Bronchial epithelial cell (primary cell): Measurements from ENCODE around the gene CD276. TPM values are rescaled to one million over a fixed set of nuclear protein-coding genes. Genes with fewer than 3 reads are reported as not detected.

Experiments used
- DNase-seq: peaks from one replicate; pipeline ENCODE4 v3.0.0-alpha.2; 2010; ENCODE audit warnings: low read depth
- FAIRE-seq: peaks from 2 replicates; lab custom pipeline; 2011; peaks lifted over from hg19 to GRCh38; lab: Jason Lieb, UNC
- H3K27me3 ChIP-seq: 2 replicates; pipeline ENCODE4 v1.5.1; 2011; ENCODE audit warnings: low read length; ENCODE audit not compliant: control insufficient read depth, insufficient read depth
- H3K36me3 ChIP-seq: 2 replicates; pipeline ENCODE4 v1.5.1; 2011; ENCODE audit warnings: low read length; ENCODE audit not compliant: control insufficient read depth, insufficient read depth
- H3K4me3 ChIP-seq: 2 replicates; pipeline ENCODE4 v1.5.1; 2011; ENCODE audit warnings: mild to moderate bottlenecking, low read depth, low read length, control low read depth
- total RNA-seq: library from RNA; depleted of rRNA; stranded (reverse); fragments of >200 nt; gene quantifications from 2 replicates; pipeline ENCODE4 v1.2.1, GENCODE V29; 2014
- TF ChIP-seq, protein P1 (sequence below): IDR thresholded peaks from 2 replicates; pipeline ENCODE4 v1.5.1; 2011; ENCODE audit warnings: mild to moderate bottlenecking, moderate library complexity, low read length, control low read depth, inconsistent platforms; ENCODE audit not compliant: insufficient read depth, severe bottlenecking

CD276 gene
- total RNA-seq, 1 donor from 2014 or later = 21.9 TPM

DNA sequence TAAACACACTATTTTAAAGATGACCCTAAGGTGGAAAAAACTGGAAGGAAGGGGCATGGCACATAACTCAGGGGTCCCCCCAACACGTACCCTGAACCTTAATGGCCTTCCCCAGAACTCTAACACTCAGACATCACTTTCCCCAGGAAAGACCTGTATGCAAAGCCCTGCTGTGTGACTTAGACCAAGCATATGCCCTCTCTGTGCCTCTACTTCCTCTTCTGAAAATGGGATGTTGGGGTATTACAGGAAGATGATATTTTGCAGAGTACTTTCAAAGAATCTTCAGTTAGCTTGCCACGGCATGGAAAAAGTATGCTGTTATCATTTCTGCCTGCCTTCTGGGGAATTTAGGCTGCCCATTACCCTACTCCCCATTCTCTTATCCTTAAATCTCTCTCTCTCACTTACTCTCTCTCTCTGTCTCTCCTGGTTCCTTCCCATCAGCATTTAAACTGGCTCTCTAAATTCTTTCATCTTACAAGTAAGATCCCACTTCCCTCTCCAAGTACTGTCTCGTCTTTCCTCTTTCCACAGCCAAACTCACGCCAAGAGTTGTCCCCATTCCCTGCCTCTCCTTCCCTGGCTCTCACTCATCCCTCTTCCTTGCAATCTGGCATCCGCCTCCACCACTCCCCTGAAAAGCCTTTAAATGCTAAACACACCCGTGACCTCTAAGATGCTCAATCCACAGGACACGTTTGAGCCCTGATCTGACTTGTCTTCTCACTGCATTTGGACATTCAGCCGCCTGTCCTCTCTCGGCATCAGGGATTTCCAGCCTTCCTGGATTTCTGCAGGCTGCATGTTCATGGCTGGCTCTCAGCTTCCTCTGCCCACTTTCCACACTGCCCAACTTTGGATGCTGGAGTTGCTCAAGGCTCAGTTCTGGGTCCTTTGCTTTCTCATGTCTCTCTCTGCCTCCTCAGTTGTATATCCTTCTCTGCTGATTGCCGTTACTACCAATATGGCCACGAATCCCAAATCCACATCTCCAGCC lies 76.4 kb downstream of the CD276 start:
- no peak for DNase-seq
- no peak overlapping the region for H3K4me3 ChIP-seq
- TF ChIP-seq, protein P1, sequence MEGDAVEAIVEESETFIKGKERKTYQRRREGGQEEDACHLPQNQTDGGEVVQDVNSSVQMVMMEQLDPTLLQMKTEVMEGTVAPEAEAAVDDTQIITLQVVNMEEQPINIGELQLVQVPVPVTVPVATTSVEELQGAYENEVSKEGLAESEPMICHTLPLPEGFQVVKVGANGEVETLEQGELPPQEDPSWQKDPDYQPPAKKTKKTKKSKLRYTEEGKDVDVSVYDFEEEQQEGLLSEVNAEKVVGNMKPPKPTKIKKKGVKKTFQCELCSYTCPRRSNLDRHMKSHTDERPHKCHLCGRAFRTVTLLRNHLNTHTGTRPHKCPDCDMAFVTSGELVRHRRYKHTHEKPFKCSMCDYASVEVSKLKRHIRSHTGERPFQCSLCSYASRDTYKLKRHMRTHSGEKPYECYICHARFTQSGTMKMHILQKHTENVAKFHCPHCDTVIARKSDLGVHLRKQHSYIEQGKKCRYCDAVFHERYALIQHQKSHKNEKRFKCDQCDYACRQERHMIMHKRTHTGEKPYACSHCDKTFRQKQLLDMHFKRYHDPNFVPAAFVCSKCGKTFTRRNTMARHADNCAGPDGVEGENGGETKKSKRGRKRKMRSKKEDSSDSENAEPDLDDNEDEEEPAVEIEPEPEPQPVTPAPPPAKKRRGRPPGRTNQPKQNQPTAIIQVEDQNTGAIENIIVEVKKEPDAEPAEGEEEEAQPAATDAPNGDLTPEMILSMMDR = no peak
- H3K36me3 ChIP-seq = no peaks in the 10 kb centered on the region
- H3K27me3 ChIP-seq = peaks cover 5% of the 10 kb centered on the region
- FAIRE-seq = no peak

DNA sequence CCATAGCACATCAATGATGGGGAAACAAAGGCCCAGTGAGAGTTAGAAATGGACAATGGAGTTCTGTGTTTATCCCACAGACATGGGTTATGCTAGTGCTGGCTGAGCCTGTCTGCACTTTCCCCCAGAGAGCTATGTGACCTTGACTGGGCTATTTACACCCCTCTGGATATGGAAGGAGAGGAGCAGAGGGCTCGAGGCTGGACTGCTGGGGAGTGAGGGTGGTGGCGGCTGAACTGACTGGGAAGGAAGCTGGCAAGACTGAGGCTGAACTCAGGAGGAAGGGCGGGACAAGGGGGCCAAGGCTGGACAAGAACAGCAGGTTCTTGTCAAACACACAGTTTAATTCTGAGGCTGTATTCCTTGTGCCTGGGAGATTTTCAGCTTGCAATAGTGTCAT lies 79.7 kb downstream of the CD276 start:
- TF ChIP-seq, protein P1 = no peak
- no peak for DNase-seq
- H3K36me3 ChIP-seq = no peaks in the 10 kb centered on the region
- peaks cover 5% of the 10 kb centered on the region for H3K27me3 ChIP-seq
- FAIRE-seq = no peak
- H3K4me3 ChIP-seq = no peak overlapping the region

Other genes with a start within 250 kb of the CD276 start
- gene REC114, start 241.2 kb upstream of the CD276 start, total RNA-seq = not detected in 2 replicates
- gene NPTN, start 51.0 kb upstream of the CD276 start, total RNA-seq = 62.1 and 69.4 TPM in 2 replicates
- gene INSYN1, start 69.0 kb downstream of the CD276 start, total RNA-seq = under 0.01 and 1.2 TPM in 2 replicates
- not detected in 2 replicates for gene TBC1D21, start 189.2 kb downstream of the CD276 start, total RNA-seq
- gene LOXL1, start 242.1 kb downstream of the CD276 start, total RNA-seq = 5.3 and 7.2 TPM in 2 replicates